Right ventricle myocardium inferior (tissue), 1 donor: Measurements from ENCODE around the gene NOX4. TPM values are rescaled to one million over a fixed set of nuclear protein-coding genes. Genes with fewer than 3 reads are reported as not detected.

Source experiments
- total RNA-seq: library from RNA; stranded (reverse); fragmentation: NEBNext Ultra II Directional; extraction: Animal tissue kit (Norgen Biotek cat#: 25700); gene quantifications from one replicate; pipeline ENCODE4 v1.2.1, GENCODE V29; 2021
- donor health status: DM: no; HTN: yes; CAD: no; lungs with severe emphysema.

Gene NOX4
- total RNA-seq, 1 donor from 2014 or later: 1.5 TPM

Other genes starting within 250 kb of the NOX4 start
- gene TRIM77, start 218.9 kb upstream of the NOX4 start, total RNA-seq: not detected